ENCODE measurements around the gene NTRK2.

GRCh38 chr9:84861455-84861854, 191.9 kb downstream of the NTRK2 start:
- no peak for TF ChIP-seq POLR2AphosphoS5 (IDR thresholded peaks at IDR 0.05; ENCODE audit: low read depth, low read length)
- no peak for TF ChIP-seq POLR2A (IDR thresholded peaks at IDR 0.05; ENCODE audit: low read depth, low read length)
- TF ChIP-seq TAF1 (IDR thresholded peaks at IDR 0.05; ENCODE audit: borderline replicate concordance, low read depth, low read length) = no peak

Measured in GM12892 (cell line).